Lung (tissue), 12 donors: ENCODE measurements around the gene FLYWCH2. TPM values are rescaled to one million over a fixed set of nuclear protein-coding genes. Genes with fewer than 3 reads are reported as not detected.

Experiments used
- ATAC-seq: fragments of 200-7000 bp; cut with Tn5 transposase; one replicate; pipeline ENCODE4 v1.9.1; 2020; ENCODE audit warnings: moderate number of reproducible peaks; ENCODE audit not compliant: insufficient read depth, low FRiP score
- DNase-seq, 3 donors: peaks; one replicate each; pipeline ENCODE4 v3.0.0-alpha.2; 2013 to 2017
- H3K27ac ChIP-seq, 2 donors: one replicate each; pipeline ENCODE4 v1.5.1; 2013; ENCODE audit warnings: mild to moderate bottlenecking in 2 of 2, moderate library complexity in 2 of 2, control low read depth in 1 of 2, inconsistent platforms in 1 of 2, low read depth in 1 of 2, low read length in 1 of 2
- H3K27me3 ChIP-seq, 3 donors: one replicate each; pipeline ENCODE4 v1.5.1; 2013; ENCODE audit warnings: low read length in 2 of 3; ENCODE audit not compliant: control insufficient read depth in 3 of 3, insufficient read depth in 3 of 3
- H3K36me3 ChIP-seq, 4 donors: one replicate each; pipeline ENCODE4 v1.5.1; 2013; ENCODE audit warnings: low read length in 4 of 4, mild to moderate bottlenecking in 1 of 4, moderate library complexity in 1 of 4; ENCODE audit not compliant: control insufficient read depth in 4 of 4, insufficient read depth in 4 of 4
- H3K4me1 ChIP-seq, 5 donors: one replicate each; pipeline ENCODE4 v1.5.1; 2013; ENCODE audit warnings: low read length in 5 of 5, mild to moderate bottlenecking in 2 of 5, moderate library complexity in 1 of 5; ENCODE audit not compliant: control insufficient read depth in 5 of 5, insufficient read depth in 5 of 5
- H3K4me3 ChIP-seq: one replicate; pipeline ENCODE4 v1.5.1; 2013; ENCODE audit warnings: mild to moderate bottlenecking, control low read depth, moderate library complexity
- H3K9ac ChIP-seq, 2 donors: one replicate each; pipeline ENCODE4 v1.5.1; 2013; ENCODE audit warnings: low read length in 2 of 2, control low read depth in 1 of 2; ENCODE audit not compliant: insufficient read depth in 1 of 2
- H3K9me3 ChIP-seq, 4 donors: one replicate each; pipeline ENCODE4 v1.5.1; 2013; ENCODE audit warnings: low read length in 3 of 4, mild to moderate bottlenecking in 1 of 4, moderate library complexity in 1 of 4; ENCODE audit not compliant: control insufficient read depth in 4 of 4, insufficient read depth in 3 of 4
- WGBS, 2 donors: extraction: QIAGEN DNeasy Blood & Tissue Kit; methylation state at CpG; one replicate each; pipeline ENCODE4 v1.1.7; 2013; 5-methylcytosine and 5-hydroxymethylcytosine counted together
- polyA plus RNA-seq, 2 donors: library from polyadenylated mRNA; stranded (reverse); fragments of 200-250 nt; gene quantifications; one replicate each; pipeline ENCODE4 v1.2.1, GENCODE V29; 2013
- total RNA-seq, 2 donors: library from RNA; depleted of rRNA in 1 of 2; stranded (reverse); fragments of >200 nt in 1 of 2; gene quantifications; one replicate each; pipeline ENCODE4 v1.2.1, GENCODE V29; 2014 to 2021
- TF ChIP-seq, protein P1 (sequence below): IDR thresholded peaks from 2 replicates; pipeline ENCODE4 v1.5.1; 2012; ENCODE audit warnings: mild to moderate bottlenecking; ENCODE audit errors: control extremely low read depth, extremely low read depth
- donor health status: control.
- donor health status: control.
- donor health status: Bipolar disorder and iron deficiency.
- donor health status: healthy.
- donor health status: DM: yes; HTN: yes; CAD: no.

FLYWCH2 gene
- total and polyA plus RNA-seq, 4 donors = 26.7 to 40.6 (median 39.2) TPM

DNA sequence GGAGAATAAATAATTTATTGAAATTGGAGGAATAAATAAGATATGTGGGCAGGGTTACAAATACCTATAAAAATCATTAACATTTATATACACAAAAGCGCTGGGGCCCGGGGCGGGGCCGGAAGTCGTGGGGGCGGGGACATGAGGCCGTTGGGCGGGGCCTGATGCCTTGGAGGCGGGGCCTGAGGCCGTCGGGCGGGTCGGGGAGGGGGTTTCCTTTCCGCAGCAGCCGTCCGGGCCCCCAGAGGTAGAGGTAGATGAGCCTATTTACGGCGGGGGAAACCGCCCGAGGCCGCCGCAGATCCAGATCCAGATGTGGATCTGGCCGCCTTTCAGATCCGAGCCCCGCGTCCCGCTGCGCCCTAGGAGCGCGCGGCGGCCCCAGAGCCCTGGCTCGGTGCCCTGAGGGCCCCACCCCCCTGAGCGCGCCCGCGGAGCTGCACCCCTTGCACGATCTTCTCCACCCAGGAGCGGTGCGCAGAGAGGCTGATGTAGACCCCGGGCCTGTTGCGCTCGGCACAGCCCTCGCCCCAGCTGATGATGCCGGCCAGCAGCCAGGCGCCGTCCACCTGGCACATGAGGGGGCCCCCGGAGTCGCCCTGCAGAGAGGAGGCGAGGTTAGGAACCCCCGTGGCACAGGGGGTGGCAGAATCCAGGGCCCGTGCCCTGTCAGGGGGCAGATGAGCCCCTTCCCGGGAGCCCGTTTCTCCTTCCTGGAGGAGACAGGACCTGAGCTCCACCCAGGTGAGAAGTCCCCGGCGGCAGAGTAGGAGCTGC, 30.1 kb upstream of the FLYWCH2 start:
- Histone ChIP-seq H3K9me3 (peaks cover 0 to 4% (median 0%) of the 10 kb centered on the region in 4 donors), H3K4me3 (no peak overlapping the region), H3K27me3 (peaks cover 0 to 5% (median 4%) of the 10 kb centered on the region in 3 donors), H3K9ac (no peak overlapping the region), H3K36me3 (peaks cover 0 to 2% (median 0%) of the 10 kb centered on the region in 4 donors), H3K27ac (no peak overlapping the region), H3K4me1 (no peaks in the 10 kb centered on the region)
- TF ChIP-seq, protein P1, sequence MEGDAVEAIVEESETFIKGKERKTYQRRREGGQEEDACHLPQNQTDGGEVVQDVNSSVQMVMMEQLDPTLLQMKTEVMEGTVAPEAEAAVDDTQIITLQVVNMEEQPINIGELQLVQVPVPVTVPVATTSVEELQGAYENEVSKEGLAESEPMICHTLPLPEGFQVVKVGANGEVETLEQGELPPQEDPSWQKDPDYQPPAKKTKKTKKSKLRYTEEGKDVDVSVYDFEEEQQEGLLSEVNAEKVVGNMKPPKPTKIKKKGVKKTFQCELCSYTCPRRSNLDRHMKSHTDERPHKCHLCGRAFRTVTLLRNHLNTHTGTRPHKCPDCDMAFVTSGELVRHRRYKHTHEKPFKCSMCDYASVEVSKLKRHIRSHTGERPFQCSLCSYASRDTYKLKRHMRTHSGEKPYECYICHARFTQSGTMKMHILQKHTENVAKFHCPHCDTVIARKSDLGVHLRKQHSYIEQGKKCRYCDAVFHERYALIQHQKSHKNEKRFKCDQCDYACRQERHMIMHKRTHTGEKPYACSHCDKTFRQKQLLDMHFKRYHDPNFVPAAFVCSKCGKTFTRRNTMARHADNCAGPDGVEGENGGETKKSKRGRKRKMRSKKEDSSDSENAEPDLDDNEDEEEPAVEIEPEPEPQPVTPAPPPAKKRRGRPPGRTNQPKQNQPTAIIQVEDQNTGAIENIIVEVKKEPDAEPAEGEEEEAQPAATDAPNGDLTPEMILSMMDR = no peak
- WGBS, 2 donors = 58 to 59% methylated on average over 46 to 56 of the region's 56 CpGs
- ATAC-seq = no peak
- no peak for DNase-seq

DNA sequence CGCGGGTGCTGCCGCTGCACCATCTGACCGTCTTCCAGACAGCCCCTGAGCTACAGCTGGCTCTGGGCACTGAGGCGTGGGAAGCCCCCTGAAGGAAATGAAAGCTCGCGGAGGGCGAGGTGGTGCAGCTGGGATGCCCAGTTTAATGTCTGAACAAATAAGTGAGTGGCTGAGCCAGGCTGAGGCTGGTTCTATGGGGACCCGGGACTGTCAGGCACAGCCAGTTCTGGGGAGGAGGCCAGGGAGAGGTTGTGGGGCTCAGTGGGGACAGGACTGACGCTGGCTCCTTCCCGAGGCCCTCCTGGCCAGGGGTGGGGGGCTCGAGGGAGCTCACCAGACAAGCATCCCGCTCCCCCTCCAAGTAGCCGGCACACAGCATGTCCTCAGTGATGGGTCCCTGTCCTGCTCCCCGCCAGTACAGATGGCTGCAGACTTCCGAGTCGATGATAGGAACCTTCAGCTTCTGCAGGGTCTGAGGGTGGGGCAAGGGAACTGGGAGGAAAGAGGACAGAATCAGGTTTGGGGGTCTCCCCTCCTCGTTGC, 29.4 kb upstream of the FLYWCH2 start:
- no peak overlapping the region for H3K4me3 ChIP-seq
- 83 to 89% methylated on average over 18 of the region's 18 CpGs for WGBS, 2 donors
- peaks cover 0 to 4% (median 0%) of the 10 kb centered on the region in 4 donors for H3K9me3 ChIP-seq
- DNase-seq = no peak
- no peak for ATAC-seq
- peaks cover 0 to 2% (median 0%) of the 10 kb centered on the region in 4 donors for H3K36me3 ChIP-seq
- TF ChIP-seq, protein P1 = no peak
- peaks cover 0 to 5% (median 5%) of the 10 kb centered on the region in 3 donors for H3K27me3 ChIP-seq
- H3K4me1 ChIP-seq = no peaks in the 10 kb centered on the region
- no peak overlapping the region for H3K9ac ChIP-seq
- no peak overlapping the region for H3K27ac ChIP-seq

DNA sequence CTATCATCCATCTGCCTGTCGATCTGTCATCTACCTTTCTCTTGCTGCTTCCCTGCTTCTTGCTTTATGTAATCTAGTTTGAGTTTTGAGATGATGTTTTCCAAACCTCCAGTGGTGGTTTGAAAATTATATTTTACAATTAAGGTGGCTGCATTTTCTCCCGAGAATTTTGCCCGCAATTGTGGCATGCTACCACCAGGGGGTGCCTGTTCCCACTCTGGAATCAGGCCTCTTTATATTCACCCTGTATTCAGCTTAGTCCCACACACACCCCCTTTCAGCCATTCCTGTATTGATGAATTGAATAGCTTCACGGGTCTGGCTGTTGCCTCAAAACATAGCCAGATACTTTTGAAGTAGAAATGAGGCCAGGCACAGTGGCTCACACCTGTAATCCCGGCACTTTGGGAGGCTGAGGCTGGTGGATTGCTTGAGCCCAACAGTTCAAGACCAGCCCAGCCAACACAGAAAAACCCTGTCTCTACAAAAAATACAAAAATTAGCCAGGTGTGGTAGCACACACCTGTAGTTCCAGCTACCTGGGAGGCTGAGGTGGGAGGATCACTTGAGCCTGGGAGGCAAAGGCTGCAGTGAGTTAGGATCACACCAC, 28.2 kb upstream of the FLYWCH2 start:
- no peaks in the 10 kb centered on the region for H3K4me1 ChIP-seq
- DNase-seq (no peak), ATAC-seq (no peak)
- no peak overlapping the region for H3K9ac ChIP-seq
- TF ChIP-seq, protein P1 = no peak
- H3K36me3 ChIP-seq = peaks cover 0 to 2% (median 0%) of the 10 kb centered on the region in 4 donors
- peaks cover 0 to 3% (median 0%) of the 10 kb centered on the region in 4 donors for H3K9me3 ChIP-seq
- H3K27ac ChIP-seq = no peak overlapping the region
- H3K4me3 ChIP-seq = no peak overlapping the region
- 56 to 71% methylated on average over 5 of the region's 5 CpGs for WGBS, 2 donors
- peaks cover 0 to 7% (median 5%) of the 10 kb centered on the region in 3 donors for H3K27me3 ChIP-seq
